Lower lobe of right lung (tissue), 2 donors: ENCODE data around the gene CD248. TPM values are rescaled to one million over a fixed set of nuclear protein-coding genes. Genes with fewer than 3 reads are reported as not detected.

Source experiments
- ATAC-seq, 2 donors: fragments of 200-7000 bp; cut with Tn5 transposase; one replicate each; pipeline ENCODE4 v1.9.1; 2020 to 2022; ENCODE audit warnings: mild to moderate bottlenecking in 2 of 2, moderate library complexity in 2 of 2
- DNase-seq: peaks from one replicate; pipeline ENCODE4 v3.0.0-alpha.2; 2020
- H3K27ac ChIP-seq: fragments of 200-600 bp; one replicate; pipeline ENCODE4 v1.8.0; 2022
- H3K27me3 ChIP-seq: fragments of 200-600 bp; one replicate; pipeline ENCODE4 v1.8.0; 2022; ENCODE audit warnings: low read depth
- H3K36me3 ChIP-seq: fragments of 200-600 bp; one replicate; pipeline ENCODE4 v1.8.0; 2022; ENCODE audit warnings: mild to moderate bottlenecking
- H3K4me1 ChIP-seq: fragments of 200-600 bp; one replicate; pipeline ENCODE4 v1.8.0; 2022
- H3K4me3 ChIP-seq: fragments of 200-600 bp; one replicate; pipeline ENCODE4 v1.8.0; 2022; ENCODE audit warnings: mild to moderate bottlenecking
- H3K9me3 ChIP-seq: fragments of 200-600 bp; one replicate; pipeline ENCODE4 v1.8.0; 2022
- CTCF ChIP-seq: fragments of 200-600 bp; IDR thresholded peaks from one replicate; pipeline ENCODE4 v1.8.0; 2022; ENCODE audit warnings: antibody characterized with exemption, mild to moderate bottlenecking
- intact Hi-C: fragments of 100-400 bp; cut with DNase I; formaldehyde crosslinking; loops from one replicate; pipeline ENCODE4 v1.11.0; 2022
- total RNA-seq: library from RNA; stranded (reverse); fragmentation: NEBNext Ultra II Directional; extraction: Animal tissue kit (Norgen Biotek cat#: 25700); gene quantifications from one replicate; pipeline ENCODE4 v1.2.1, GENCODE V29; 2021
- donor health status: DM: no; HTN: yes; CAD: no; lungs with severe emphysema.

The CD248 gene
- total RNA-seq, 1 donor from 2014 or later, result 28.7 TPM

GRCh38 chr11:66266378-66267038 is 50.3 kb downstream of the CD248 start:
- Histone ChIP-seq H3K4me1 (peaks cover 29% of the 10 kb centered on the region), H3K36me3 (peaks cover 38% of the 10 kb centered on the region), H3K9me3 (no peaks in the 10 kb centered on the region), H3K27ac (peak overlapping the region; percentile 91), H3K27me3 (no peaks in the 10 kb centered on the region), H3K4me3 (peak overlapping the region; percentile 81)
- ATAC-seq (no peak), DNase-seq (no peak)
- intact Hi-C loops, result no loop called here
- TF ChIP-seq CTCF, result no peak

GRCh38 chr11:66265531-66266377 is 51.1 kb downstream of the CD248 start:
- ATAC-seq, result no peak
- no peak overlapping the region for H3K27ac ChIP-seq
- H3K4me3 ChIP-seq, result no peak overlapping the region
- intact Hi-C loops, result no loop called here
- H3K4me1 ChIP-seq, result peaks cover 25% of the 10 kb centered on the region
- no peak for TF ChIP-seq CTCF
- DNase-seq, result no peak
- H3K27me3 ChIP-seq, result no peaks in the 10 kb centered on the region
- no peaks in the 10 kb centered on the region for H3K9me3 ChIP-seq
- peaks cover 36% of the 10 kb centered on the region for H3K36me3 ChIP-seq

DNA sequence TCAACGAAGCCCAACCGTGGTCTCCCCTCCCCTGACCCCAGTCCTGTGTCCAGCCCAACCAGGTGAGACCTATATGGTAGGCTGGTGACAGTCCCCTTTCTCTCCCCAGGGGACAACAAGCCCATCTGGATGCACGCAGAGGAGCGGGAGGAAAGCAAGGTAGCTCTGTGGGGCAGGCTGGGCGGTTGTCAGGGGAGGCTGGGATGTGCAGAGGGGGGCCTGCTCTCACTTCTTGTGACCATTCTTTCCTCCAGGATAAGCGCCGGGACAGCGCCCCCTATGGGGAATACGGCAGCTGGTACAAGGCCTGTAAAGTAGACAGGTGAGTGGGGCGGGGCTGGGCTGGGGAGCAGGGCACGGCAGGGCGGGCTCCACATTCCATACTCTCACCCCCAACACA is 51.9 kb downstream of the CD248 start:
- DNase-seq, result no peak
- intact Hi-C loops, result loop anchor here (5.0 kb wide), 1 partner anchor 43 kb away; no protein-coding TSS in a partner anchor
- H3K4me3 ChIP-seq, result no peak overlapping the region
- TF ChIP-seq CTCF, result peak; percentile 12
- H3K4me1 ChIP-seq, result peaks cover 18% of the 10 kb centered on the region
- no peak for ATAC-seq
- H3K27me3 ChIP-seq, result no peaks in the 10 kb centered on the region
- H3K27ac ChIP-seq, result no peak overlapping the region
- no peaks in the 10 kb centered on the region for H3K9me3 ChIP-seq
- H3K36me3 ChIP-seq, result peaks cover 40% of the 10 kb centered on the region

Other genes starting within 250 kb of the CD248 start
- gene PACS1, start 246.8 kb downstream of the CD248 start, total RNA-seq, result 50.8 TPM
- gene KLC2, start 59.3 kb downstream of the CD248 start, total RNA-seq, result 24.3 TPM
- 138 TPM for gene RAB1B, start 48.4 kb downstream of the CD248 start, total RNA-seq
- 0.89 TPM for gene CNIH2, start 38.9 kb downstream of the CD248 start, total RNA-seq
- 67.8 TPM for gene YIF1A, start 27.9 kb downstream of the CD248 start, total RNA-seq
- gene TMEM151A, start 25.1 kb downstream of the CD248 start, total RNA-seq, result not detected
- 8.2 TPM for gene RIN1, start 19.4 kb upstream of the CD248 start, total RNA-seq
- 37.8 TPM for gene BRMS1, start 28.1 kb upstream of the CD248 start, total RNA-seq
- 22.6 TPM for gene B4GAT1, start 30.6 kb upstream of the CD248 start, total RNA-seq
- gene SLC29A2, start 54.7 kb upstream of the CD248 start, total RNA-seq, result 10.6 TPM
- gene NPAS4, start 104.0 kb upstream of the CD248 start, total RNA-seq, result not detected
- gene MRPL11, start 121.8 kb upstream of the CD248 start, total RNA-seq, result 32.7 TPM
- gene PELI3, start 149.9 kb upstream of the CD248 start, total RNA-seq, result 21.4 TPM
- 32.7 TPM for gene DPP3, start 163.4 kb upstream of the CD248 start, total RNA-seq
- 41.4 TPM for gene BBS1, start 193.6 kb upstream of the CD248 start, total RNA-seq
- gene ZDHHC24, start 229.0 kb upstream of the CD248 start, total RNA-seq, result 14.9 TPM
- 0.24 TPM for gene ACTN3, start 229.9 kb upstream of the CD248 start, total RNA-seq